SKM-1 (cell line): ENCODE measurements around the gene SEC14L2.
A peak's percentile ranks its signal among the peaks of the same experiment; 100 is the strongest.

Source experiments
- DNase-seq: peaks from one replicate; lab custom pipeline; 2025; ENCODE audit not compliant: unreplicated experiment; lab: John Stamatoyannopoulos, UW

Gene SEC14L2

GRCh38 chr22:30396871-30397655 lies at the start of gene SEC14L2:
TSS of gene SEC14L2 (plus strand) at chr22:30397018. CDS start at chr22:30397117, 99 bp downstream.
- no peak for DNase-seq

- no peak for DNase-seq
These were observed 49.4 kb upstream of the SEC14L2 start for GRCh38 chr22:30347255-30347892.

GRCh38 chr22:30348404-30348803 lies 48.4 kb upstream of the SEC14L2 start:
- no peak for DNase-seq

- no peak for DNase-seq
These were observed 48.0 kb upstream of the SEC14L2 start for GRCh38 chr22:30348809-30349208.

GRCh38 chr22:30351226-30351625 lies 45.6 kb upstream of the SEC14L2 start:
- DNase-seq = no peak

GRCh38 chr22:30354644-30355043 lies 42.2 kb upstream of the SEC14L2 start:
- no peak for DNase-seq

- peak; percentile 73 for DNase-seq
These were observed 40.2 kb upstream of the SEC14L2 start, which contains the start of the genes CCDC157 and SF3A1 for GRCh38 chr22:30356449-30357235. TSS of gene CCDC157 (plus strand) at chr22:30357007. CDS start at chr22:30366001, 8,994 bp downstream. TSS of gene SF3A1 (minus strand) at chr22:30356894. CDS start at chr22:30356792, 102 bp downstream.

GRCh38 chr22:30357236-30357570 lies 39.6 kb upstream of the SEC14L2 start:
- no peak for DNase-seq

- DNase-seq = no peak
These were observed 39.1 kb upstream of the SEC14L2 start for GRCh38 chr22:30357650-30358215.

GRCh38 chr22:30358541-30358940 lies 38.3 kb upstream of the SEC14L2 start:
- DNase-seq = no peak

- DNase-seq = no peak
These were observed 34.7 kb upstream of the SEC14L2 start for GRCh38 chr22:30361916-30362650.

- no peak for DNase-seq
These were observed 34.1 kb upstream of the SEC14L2 start for GRCh38 chr22:30362651-30363281.

- no peak for DNase-seq
These were observed 30.9 kb upstream of the SEC14L2 start for GRCh38 chr22:30365891-30366290.

GRCh38 chr22:30368420-30368819 lies 28.4 kb upstream of the SEC14L2 start:
- DNase-seq = no peak

GRCh38 chr22:30370641-30371230 lies 26.1 kb upstream of the SEC14L2 start:
- DNase-seq = no peak

GRCh38 chr22:30371321-30371720 lies 25.5 kb upstream of the SEC14L2 start:
- no peak for DNase-seq

GRCh38 chr22:30371981-30372380 lies 24.8 kb upstream of the SEC14L2 start:
- no peak for DNase-seq

- peak; percentile 88 for DNase-seq
These were observed 23.9 kb upstream of the SEC14L2 start for GRCh38 chr22:30372915-30373314.
